Measurements from ENCODE around the gene DDX27. TPM values are rescaled to one million over a fixed set of nuclear protein-coding genes. Genes with fewer than 3 reads are reported as not detected.

The DDX27 gene
- total RNA-seq, 1 donor from 2014 or later: 27.8 TPM

- H3K27me3 ChIP-seq (ENCODE audit: low read depth): no peaks in the 10 kb centered on the region
- intact Hi-C loops (cut with DNase I): no loop called here
- H3K9me3 ChIP-seq: peaks cover 24% of the 10 kb centered on the region
- H3K27ac ChIP-seq: peak overlapping the region; percentile 37
- peaks cover 11% of the 10 kb centered on the region for H3K4me1 ChIP-seq
- peaks cover 85% of the 10 kb centered on the region for H3K36me3 ChIP-seq
- TF ChIP-seq CTCF (IDR thresholded peaks at IDR 0.05): no peak
- no peak overlapping the region for H3K4me3 ChIP-seq
- peak; percentile 76 to 83 for ATAC-seq
- no peak for DNase-seq
Observed at GRCh38 chr20:49288784-49289696, 69.8 kb downstream of the DDX27 start.

GRCh38 chr20:49290608-49291191 lies 71.5 kb downstream of the DDX27 start:
- Histone ChIP-seq H3K36me3 (peaks cover 68% of the 10 kb centered on the region), H3K4me1 (peaks cover 11% of the 10 kb centered on the region), H3K4me3 (no peak overlapping the region), H3K27me3 (ENCODE audit: low read depth) (no peaks in the 10 kb centered on the region), H3K9me3 (peaks cover 16% of the 10 kb centered on the region), H3K27ac (no peak overlapping the region)
- intact Hi-C loops (cut with DNase I): no loop called here
- TF ChIP-seq CTCF (IDR thresholded peaks at IDR 0.05): no peak
- ATAC-seq (no peak), DNase-seq (no peak)

- ATAC-seq: no peak
- Histone ChIP-seq H3K27me3 (ENCODE audit: low read depth) (no peaks in the 10 kb centered on the region), H3K4me3 (no peak overlapping the region), H3K9me3 (peaks cover 11% of the 10 kb centered on the region), H3K4me1 (peaks cover 11% of the 10 kb centered on the region), H3K27ac (no peak overlapping the region), H3K36me3 (peaks cover 63% of the 10 kb centered on the region)
- DNase-seq: no peak
- intact Hi-C loops (cut with DNase I): no loop called here
- no peak for TF ChIP-seq CTCF (IDR thresholded peaks at IDR 0.05)
Observed at GRCh38 chr20:49291200-49291599, 72.0 kb downstream of the DDX27 start.

GRCh38 chr20:49292010-49292409 lies 72.8 kb downstream of the DDX27 start:
- ATAC-seq: no peak
- TF ChIP-seq CTCF (IDR thresholded peaks at IDR 0.05): no peak
- Histone ChIP-seq H3K27me3 (ENCODE audit: low read depth) (no peaks in the 10 kb centered on the region), H3K9me3 (peaks cover 3% of the 10 kb centered on the region), H3K36me3 (peaks cover 55% of the 10 kb centered on the region), H3K27ac (no peak overlapping the region), H3K4me1 (peaks cover 11% of the 10 kb centered on the region), H3K4me3 (no peak overlapping the region)
- intact Hi-C loops (cut with DNase I): no loop called here
- no peak for DNase-seq

GRCh38 chr20:49293122-49293521 lies 73.9 kb downstream of the DDX27 start:
- Histone ChIP-seq H3K27me3 (ENCODE audit: low read depth) (no peaks in the 10 kb centered on the region), H3K9me3 (no peaks in the 10 kb centered on the region), H3K4me1 (peaks cover 12% of the 10 kb centered on the region), H3K36me3 (peaks cover 44% of the 10 kb centered on the region), H3K4me3 (no peak overlapping the region), H3K27ac (no peak overlapping the region)
- ATAC-seq (no peak), DNase-seq (no peak)
- intact Hi-C loops (cut with DNase I): no loop called here
- no peak for TF ChIP-seq CTCF (IDR thresholded peaks at IDR 0.05)

Other genes with a start within 250 kb of the DDX27 start
- 39.0 TPM for gene CSE1L, start 173.1 kb upstream of the DDX27 start, total RNA-seq
- 73.5 TPM for gene STAU1, start 31.1 kb upstream of the DDX27 start, total RNA-seq
- 53.9 TPM for gene ZNFX1, start 58.6 kb downstream of the DDX27 start, total RNA-seq

Data from lower lobe of right lung (tissue), 2 donors.